GM15510 (cell line): Measurements from ENCODE around the gene RPL27A.

ENCODE experiments used
- POLR2A ChIP-seq: IDR thresholded peaks from 3 replicates; pipeline ENCODE4 v1.6.1; 2011; ENCODE audit warnings: borderline replicate concordance; ENCODE audit not compliant: insufficient read length; ENCODE audit errors: extremely low read depth

RPL27A gene

GRCh38 chr11:8689726-8690255, 7.2 kb downstream of the RPL27A start:
- TF ChIP-seq POLR2A, result no peak

GRCh38 chr11:8690374-8691342, 8.1 kb downstream of the RPL27A start:
- TF ChIP-seq POLR2A, result no peak

- no peak for TF ChIP-seq POLR2A
Observed at GRCh38 chr11:8691601-8692000, 9.0 kb downstream of the RPL27A start.

GRCh38 chr11:8692417-8692816, 9.8 kb downstream of the RPL27A start:
- no peak for TF ChIP-seq POLR2A

GRCh38 chr11:8693010-8693551, 10.5 kb downstream of the RPL27A start:
- TF ChIP-seq POLR2A, result no peak

- TF ChIP-seq POLR2A, result no peak
Observed at GRCh38 chr11:8693555-8693954, 11.0 kb downstream of the RPL27A start.

GRCh38 chr11:8694137-8694536, 11.5 kb downstream of the RPL27A start:
- TF ChIP-seq POLR2A, result no peak

- no peak for TF ChIP-seq POLR2A
Observed at GRCh38 chr11:8697054-8697453, 14.5 kb downstream of the RPL27A start.

GRCh38 chr11:8698379-8698851, 15.8 kb downstream of the RPL27A start:
- no peak for TF ChIP-seq POLR2A

GRCh38 chr11:8698917-8699441, 16.4 kb downstream of the RPL27A start:
- TF ChIP-seq POLR2A, result no peak

- TF ChIP-seq POLR2A, result no peak
Observed at GRCh38 chr11:8699903-8700302, 17.3 kb downstream of the RPL27A start.

- no peak for TF ChIP-seq POLR2A
Observed at GRCh38 chr11:8701891-8702597, 19.5 kb downstream of the RPL27A start.

- TF ChIP-seq POLR2A, result no peak
Observed at GRCh38 chr11:8702598-8702915, 20.0 kb downstream of the RPL27A start.

GRCh38 chr11:8704136-8704535, 21.5 kb downstream of the RPL27A start:
- TF ChIP-seq POLR2A, result no peak

- TF ChIP-seq POLR2A, result no peak
Observed at GRCh38 chr11:8705146-8705545, 22.6 kb downstream of the RPL27A start.

GRCh38 chr11:8706673-8707432, 24.3 kb downstream of the RPL27A start:
- no peak for TF ChIP-seq POLR2A
